ENCODE data around the gene MBD3.

- TF ChIP-seq POLR2A (IDR thresholded peaks at IDR 0.05) (no peak), CTCF (IDR thresholded peaks at IDR 0.05) (no peak)
These were observed 67.3 kb downstream of the MBD3 start for GRCh38 chr19:1525343-1525742.

Data from uterus (tissue), 2 donors.